Activated T-helper 17 cell treated with anti-CD3 and anti-CD28 coated beads, Interleukin-2, amount 50 U/mL, for 72 hours (primary cell): ENCODE results near the gene TXN2. TPM values are rescaled to one million over a fixed set of nuclear protein-coding genes. Genes with fewer than 3 reads are reported as not detected.
A peak's percentile ranks its signal among the peaks of the same experiment; 100 is the strongest.
"Not testable (repeated sequence)": the region's sequence is repeated elsewhere in the genome, so short reads cannot be mapped to it uniquely, and the experiment has no call there.

Experiments used
- ATAC-seq: fragments of 150-1000 bp; cut with Tn5 transposase; replicated peaks from 2 replicates; pipeline ENCODE4 v1.10.0; 2021; ENCODE audit warnings: mild to moderate bottlenecking, moderate library complexity
- H3K27ac Mint-ChIP-seq: one replicate; pipeline ENCODE4 v1.8.0; 2022; ENCODE audit warnings: mixed read lengths
- H3K27me3 Mint-ChIP-seq: one replicate; pipeline ENCODE4 v1.8.0; 2022; ENCODE audit warnings: mixed read lengths
- H3K36me3 Mint-ChIP-seq: one replicate; pipeline ENCODE4 v1.8.0; 2022; ENCODE audit warnings: low read depth, mild to moderate bottlenecking, mixed read lengths
- H3K4me1 Mint-ChIP-seq: one replicate; pipeline ENCODE4 v1.8.0; 2022; ENCODE audit warnings: mixed read lengths
- H3K4me3 Mint-ChIP-seq: one replicate; pipeline ENCODE4 v1.8.0; 2022; ENCODE audit warnings: mild to moderate bottlenecking, mixed read lengths
- H3K9me3 Mint-ChIP-seq: one replicate; pipeline ENCODE4 v1.8.0; 2022; ENCODE audit warnings: mixed read lengths
- total RNA-seq, 2 donors: library from RNA; stranded (reverse); gene quantifications; one replicate each; pipeline ENCODE4 v1.2.3, GENCODE V29; 2022

The TXN2 gene
- 100 to 1,000 TPM in 1 of 2 donors, 10 to 100 TPM in 1; 87.9 to 114 TPM for total RNA-seq

- ATAC-seq: peak; percentile 95
- Mint-ChIP-seq H3K4me3 (peak within 1 kb of the TSS; percentile 92), H3K9me3 (no peaks in the 10 kb centered on the region), H3K4me1 (peaks cover 8% of the 10 kb centered on the region), H3K36me3 (peaks cover 52% of the 10 kb centered on the region), H3K27ac (peak within 1 kb of the TSS; percentile 93), H3K27me3 (no peaks in the 10 kb centered on the region)
Observed at GRCh38 chr22:36481393-36482168, at the start of gene TXN2. Gene TXN2 (minus strand): TSS chr22:36481640. CDS start chr22:36480837, 803 bp downstream.

- Mint-ChIP-seq H3K27me3 (no peaks in the 10 kb centered on the region), H3K9me3 (no peaks in the 10 kb centered on the region), H3K36me3 (peaks cover 52% of the 10 kb centered on the region), H3K27ac (peak within 1 kb of the TSS; percentile 94), H3K4me3 (peak within 1 kb of the TSS; percentile 86), H3K4me1 (peaks cover 10% of the 10 kb centered on the region)
- peak; percentile 97 for ATAC-seq
Observed at GRCh38 chr22:36528795-36529751, 47.6 kb upstream of the TXN2 start, which contains the start of gene EIF3D. Gene EIF3D (minus strand): TSS chr22:36529166. CDS start chr22:36526121, 3,045 bp downstream.

GRCh38 chr22:36528341-36528740 is 46.9 kb upstream of the TXN2 start:
- ATAC-seq: no peak
- H3K4me1 Mint-ChIP-seq: peaks cover 10% of the 10 kb centered on the region
- no peaks in the 10 kb centered on the region for H3K27me3 Mint-ChIP-seq
- peak overlapping the region; percentile 86 for H3K4me3 Mint-ChIP-seq
- H3K36me3 Mint-ChIP-seq: peaks cover 60% of the 10 kb centered on the region
- H3K27ac Mint-ChIP-seq: peak overlapping the region; percentile 94
- no peaks in the 10 kb centered on the region for H3K9me3 Mint-ChIP-seq

GRCh38 chr22:36522662-36523061 is 41.2 kb upstream of the TXN2 start:
- Mint-ChIP-seq H3K9me3 (no peaks in the 10 kb centered on the region), H3K4me1 (peaks cover 10% of the 10 kb centered on the region), H3K4me3 (no peak overlapping the region), H3K27ac (no peak overlapping the region), H3K27me3 (no peaks in the 10 kb centered on the region), H3K36me3 (peaks cover 100% of the 10 kb centered on the region)
- ATAC-seq: no peak

- H3K9me3 Mint-ChIP-seq: no peaks in the 10 kb centered on the region
- H3K4me1 Mint-ChIP-seq: no peaks in the 10 kb centered on the region
- no peak overlapping the region for H3K27ac Mint-ChIP-seq
- H3K4me3 Mint-ChIP-seq: no peak overlapping the region
- peaks cover 100% of the 10 kb centered on the region for H3K36me3 Mint-ChIP-seq
- ATAC-seq: no peak
- H3K27me3 Mint-ChIP-seq: no peaks in the 10 kb centered on the region
Observed at GRCh38 chr22:36520423-36520822, 39.0 kb upstream of the TXN2 start.

GRCh38 chr22:36519906-36520305 is 38.5 kb upstream of the TXN2 start:
- ATAC-seq: not testable (repeated sequence)

GRCh38 chr22:36514766-36515165 is 33.3 kb upstream of the TXN2 start:
- Mint-ChIP-seq H3K27ac (no peak overlapping the region), H3K9me3 (no peaks in the 10 kb centered on the region), H3K36me3 (peaks cover 100% of the 10 kb centered on the region), H3K27me3 (no peaks in the 10 kb centered on the region), H3K4me1 (peaks cover 5% of the 10 kb centered on the region), H3K4me3 (no peak overlapping the region)
- no peak for ATAC-seq

More at GRCh38 chr22:36519906-36520305, 38.5 kb upstream of the TXN2 start:
- not testable (repeated sequence) for H3K4me1 Mint-ChIP-seq, H3K9me3 Mint-ChIP-seq, H3K4me3 Mint-ChIP-seq, H3K27ac Mint-ChIP-seq, H3K27me3 Mint-ChIP-seq
- peaks cover 100% of the 10 kb centered on the region for H3K36me3 Mint-ChIP-seq

- Mint-ChIP-seq H3K9me3 (no peaks in the 10 kb centered on the region), H3K36me3 (peaks cover 83% of the 10 kb centered on the region), H3K27me3 (no peaks in the 10 kb centered on the region), H3K27ac (no peak overlapping the region), H3K4me3 (no peak overlapping the region), H3K4me1 (peaks cover 5% of the 10 kb centered on the region)
- no peak for ATAC-seq
Observed at GRCh38 chr22:36512991-36513390, 31.6 kb upstream of the TXN2 start.

- Mint-ChIP-seq H3K4me3 (no peak overlapping the region), H3K27ac (no peak overlapping the region), H3K27me3 (no peaks in the 10 kb centered on the region), H3K4me1 (peaks cover 8% of the 10 kb centered on the region), H3K36me3 (peaks cover 76% of the 10 kb centered on the region), H3K9me3 (peaks cover 2% of the 10 kb centered on the region)
- ATAC-seq: no peak
Observed at GRCh38 chr22:36512333-36512732, 30.9 kb upstream of the TXN2 start.

GRCh38 chr22:36510966-36511881 is 29.8 kb upstream of the TXN2 start:
- no peak for ATAC-seq

GRCh38 chr22:36510384-36510783 is 28.9 kb upstream of the TXN2 start:
- H3K4me1 Mint-ChIP-seq: peaks cover 10% of the 10 kb centered on the region
- H3K36me3 Mint-ChIP-seq: peaks cover 57% of the 10 kb centered on the region
- no peak for ATAC-seq
- no peak overlapping the region for H3K27ac Mint-ChIP-seq
- no peak overlapping the region for H3K4me3 Mint-ChIP-seq
- H3K9me3 Mint-ChIP-seq: peaks cover 3% of the 10 kb centered on the region
- no peaks in the 10 kb centered on the region for H3K27me3 Mint-ChIP-seq

More at GRCh38 chr22:36510966-36511881, 29.8 kb upstream of the TXN2 start:
- H3K27me3 Mint-ChIP-seq: no peaks in the 10 kb centered on the region
- H3K4me1 Mint-ChIP-seq: peaks cover 10% of the 10 kb centered on the region
- no peak overlapping the region for H3K27ac Mint-ChIP-seq
- H3K9me3 Mint-ChIP-seq: peaks cover 3% of the 10 kb centered on the region
- H3K36me3 Mint-ChIP-seq: peaks cover 65% of the 10 kb centered on the region
- no peak overlapping the region for H3K4me3 Mint-ChIP-seq

- H3K9me3 Mint-ChIP-seq: peaks cover 3% of the 10 kb centered on the region
- H3K4me1 Mint-ChIP-seq: peaks cover 5% of the 10 kb centered on the region
- no peak for ATAC-seq
- no peak overlapping the region for H3K27ac Mint-ChIP-seq
- peak overlapping the region; percentile 67 for H3K4me3 Mint-ChIP-seq
- H3K27me3 Mint-ChIP-seq: no peaks in the 10 kb centered on the region
- peaks cover 29% of the 10 kb centered on the region for H3K36me3 Mint-ChIP-seq
Observed at GRCh38 chr22:36507518-36508010, 26.1 kb upstream of the TXN2 start.

GRCh38 chr22:36506637-36507517 is 25.4 kb upstream of the TXN2 start, which contains the start of gene FOXRED2:
Gene FOXRED2 (minus strand): TSS chr22:36507040. CDS start chr22:36506422, 618 bp downstream.
- no peak within 1 kb of the TSS for H3K27ac Mint-ChIP-seq
- peaks cover 5% of the 10 kb centered on the region for H3K4me1 Mint-ChIP-seq
- H3K9me3 Mint-ChIP-seq: peaks cover 3% of the 10 kb centered on the region
- ATAC-seq: peak; percentile 98
- H3K27me3 Mint-ChIP-seq: no peaks in the 10 kb centered on the region
- peaks cover 22% of the 10 kb centered on the region for H3K36me3 Mint-ChIP-seq
- H3K4me3 Mint-ChIP-seq: peak within 1 kb of the TSS; percentile 67
